GM10266 (cell line): ENCODE data around the gene PROM1.

ENCODE experiments used
- DNase-seq: peaks from one replicate; pipeline ENCODE4 v3.0.0; 2012; ENCODE audit errors: extremely low spot score
- TF ChIP-seq, protein P1 (sequence below): IDR thresholded peaks from 2 replicates; pipeline ENCODE4 v1.5.1; 2012; ENCODE audit warnings: mild to moderate bottlenecking, low read depth; ENCODE audit not compliant: control insufficient read depth, insufficient read depth; ENCODE audit errors: missing control alignments

PROM1 gene

DNA sequence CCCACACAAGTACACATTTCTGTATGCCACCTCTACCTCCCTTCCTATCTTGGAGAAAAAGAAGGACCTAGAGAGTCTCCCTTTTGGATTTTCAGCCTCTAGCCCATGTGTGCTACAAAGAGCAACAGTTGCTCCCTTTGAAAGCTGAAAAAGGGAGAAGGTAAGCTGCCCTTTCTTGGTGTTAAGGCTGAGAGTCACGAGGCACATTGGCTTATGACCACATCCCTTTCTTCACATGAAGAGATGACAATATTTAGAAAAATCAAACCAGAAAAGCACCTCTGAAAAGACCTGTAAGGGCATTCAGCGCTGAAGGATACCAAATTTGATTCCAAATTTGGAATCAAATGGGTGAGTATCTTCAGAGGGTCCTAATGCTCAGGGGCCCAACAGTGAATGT is 138.9 kb downstream of the PROM1 start:
- DNase-seq, result no peak
- TF ChIP-seq, protein P1, sequence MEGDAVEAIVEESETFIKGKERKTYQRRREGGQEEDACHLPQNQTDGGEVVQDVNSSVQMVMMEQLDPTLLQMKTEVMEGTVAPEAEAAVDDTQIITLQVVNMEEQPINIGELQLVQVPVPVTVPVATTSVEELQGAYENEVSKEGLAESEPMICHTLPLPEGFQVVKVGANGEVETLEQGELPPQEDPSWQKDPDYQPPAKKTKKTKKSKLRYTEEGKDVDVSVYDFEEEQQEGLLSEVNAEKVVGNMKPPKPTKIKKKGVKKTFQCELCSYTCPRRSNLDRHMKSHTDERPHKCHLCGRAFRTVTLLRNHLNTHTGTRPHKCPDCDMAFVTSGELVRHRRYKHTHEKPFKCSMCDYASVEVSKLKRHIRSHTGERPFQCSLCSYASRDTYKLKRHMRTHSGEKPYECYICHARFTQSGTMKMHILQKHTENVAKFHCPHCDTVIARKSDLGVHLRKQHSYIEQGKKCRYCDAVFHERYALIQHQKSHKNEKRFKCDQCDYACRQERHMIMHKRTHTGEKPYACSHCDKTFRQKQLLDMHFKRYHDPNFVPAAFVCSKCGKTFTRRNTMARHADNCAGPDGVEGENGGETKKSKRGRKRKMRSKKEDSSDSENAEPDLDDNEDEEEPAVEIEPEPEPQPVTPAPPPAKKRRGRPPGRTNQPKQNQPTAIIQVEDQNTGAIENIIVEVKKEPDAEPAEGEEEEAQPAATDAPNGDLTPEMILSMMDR, result no peak

DNA sequence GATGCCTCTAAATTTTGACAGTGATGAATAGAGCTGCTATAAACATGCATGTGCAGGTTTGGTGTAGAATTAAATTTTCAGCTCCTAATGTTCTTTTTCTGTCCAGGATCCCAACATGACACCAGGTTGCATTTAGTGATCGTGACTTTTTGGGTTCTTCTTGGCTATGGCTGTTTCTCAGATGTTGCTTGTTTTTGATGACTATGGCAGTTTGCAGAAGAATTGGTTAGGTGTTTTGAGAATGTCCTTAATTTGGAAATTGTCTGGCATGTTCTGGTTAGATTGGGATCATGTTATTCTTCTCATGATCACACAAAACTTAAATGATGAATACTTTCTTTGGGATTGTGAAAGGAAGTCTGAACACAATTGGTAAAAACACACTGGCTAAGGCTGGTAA is 141.5 kb downstream of the PROM1 start:
- TF ChIP-seq, protein P1, result no peak
- no peak for DNase-seq

DNA sequence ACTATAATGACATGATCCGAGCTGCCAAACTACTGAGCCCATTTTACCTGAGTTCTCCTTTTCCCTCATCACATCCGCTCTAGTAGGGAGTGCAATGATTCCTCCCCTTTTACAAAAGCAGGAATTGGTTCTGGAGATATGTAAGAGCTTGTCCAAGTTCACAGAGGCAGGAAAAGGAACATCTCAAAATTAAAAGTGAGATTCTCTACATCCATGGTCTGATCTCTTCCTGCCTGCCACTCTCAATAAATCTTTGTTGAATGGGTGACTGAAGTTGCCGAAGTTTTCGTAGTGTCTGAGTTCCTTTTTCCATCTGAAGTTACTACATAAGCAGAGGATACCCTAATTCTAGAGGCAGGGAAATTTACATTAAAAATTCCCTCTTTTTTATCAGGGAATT is 145.2 kb downstream of the PROM1 start, which contains the start of gene FGFBP1:
TSS of gene FGFBP1 (minus strand) at position 101 of the 400 bp plus-strand sequence. CDS start 2,108 bp downstream, outside the sequence.
- TF ChIP-seq, protein P1, result no peak
- no peak for DNase-seq

DNA sequence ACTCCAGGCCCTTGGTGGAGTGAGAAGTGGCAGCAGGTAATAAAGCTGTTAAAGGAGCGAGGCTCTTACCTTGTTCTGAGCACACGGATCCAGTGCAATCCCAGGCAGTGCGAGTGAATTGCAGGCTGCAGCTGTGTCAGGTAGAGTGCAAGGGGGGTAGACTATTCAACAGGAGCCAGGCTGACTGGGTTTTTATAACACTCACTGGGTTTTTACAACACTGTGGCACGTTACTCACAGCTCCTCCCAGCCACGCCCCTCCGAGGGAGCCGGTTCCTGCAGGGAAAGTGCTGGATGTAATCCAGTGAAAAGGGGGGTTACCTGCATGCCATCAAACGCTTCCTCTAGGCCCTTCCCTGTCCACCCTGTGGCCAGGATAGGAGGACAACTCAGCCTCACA is 145.6 kb downstream of the PROM1 start:
- TF ChIP-seq, protein P1, result no peak
- no peak for DNase-seq

DNA sequence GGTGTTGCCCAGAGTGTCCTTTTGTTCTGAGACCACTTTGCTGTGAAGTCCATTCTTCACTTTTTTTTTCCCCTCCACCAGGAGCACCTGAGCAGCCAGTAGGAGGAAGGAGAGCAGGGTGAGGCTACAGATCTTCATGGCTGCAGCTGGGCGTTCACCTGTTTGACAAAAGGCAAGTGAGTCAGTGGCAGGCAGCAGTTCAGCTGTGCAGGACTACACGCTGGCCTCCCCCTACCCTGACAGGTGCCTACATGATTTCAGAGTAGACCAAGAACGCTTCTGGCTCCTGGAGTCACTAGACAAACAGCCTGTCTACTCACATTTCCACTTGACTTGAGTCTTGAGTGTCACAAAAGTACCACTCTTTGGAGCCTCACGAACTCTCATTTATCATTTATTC is 147.3 kb downstream of the PROM1 start:
- TF ChIP-seq, protein P1, result no peak
- no peak for DNase-seq

DNA sequence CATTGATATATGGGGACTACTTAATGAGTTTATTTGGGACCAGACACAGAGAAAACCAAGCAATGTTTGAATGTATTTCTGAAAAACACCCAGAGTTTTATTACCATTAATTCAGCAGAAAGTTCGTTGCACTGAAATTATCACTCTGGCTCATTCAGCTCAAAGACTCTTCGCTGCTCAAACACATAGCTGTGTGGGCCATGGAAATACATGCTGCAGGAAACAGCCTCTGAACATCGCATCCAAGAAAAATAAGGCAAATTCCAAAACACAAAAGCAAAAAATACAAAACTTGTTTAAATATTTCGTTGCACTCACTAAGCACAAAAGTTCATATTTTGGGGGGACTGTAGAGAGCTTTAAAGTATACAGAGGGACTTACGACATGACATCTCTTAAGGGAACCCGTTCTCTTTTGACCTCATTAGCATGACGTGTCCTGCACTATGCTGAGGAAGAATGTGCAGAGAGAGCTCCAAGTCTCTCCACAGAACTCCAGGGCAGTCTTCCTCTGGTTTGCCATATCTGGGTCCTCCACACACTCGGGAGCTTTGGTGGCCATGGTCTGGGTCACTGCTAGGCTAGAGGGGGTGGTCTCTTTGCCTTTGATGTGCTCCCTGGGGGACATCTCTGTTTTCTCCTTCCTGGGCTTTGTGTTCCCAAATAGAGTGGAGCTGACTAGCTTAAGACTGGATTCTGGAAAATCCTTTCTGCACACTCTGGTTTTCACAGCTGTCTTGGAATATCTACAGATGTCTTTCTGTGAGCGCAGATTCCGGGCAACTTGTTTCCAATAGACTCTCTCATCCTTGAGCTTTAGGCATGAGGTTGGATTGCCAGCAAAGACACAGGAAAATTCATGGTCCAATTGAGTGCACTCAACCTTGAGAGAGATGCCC is 148.1 kb downstream of the PROM1 start:
- no peak for DNase-seq
- TF ChIP-seq, protein P1, result no peak

DNA sequence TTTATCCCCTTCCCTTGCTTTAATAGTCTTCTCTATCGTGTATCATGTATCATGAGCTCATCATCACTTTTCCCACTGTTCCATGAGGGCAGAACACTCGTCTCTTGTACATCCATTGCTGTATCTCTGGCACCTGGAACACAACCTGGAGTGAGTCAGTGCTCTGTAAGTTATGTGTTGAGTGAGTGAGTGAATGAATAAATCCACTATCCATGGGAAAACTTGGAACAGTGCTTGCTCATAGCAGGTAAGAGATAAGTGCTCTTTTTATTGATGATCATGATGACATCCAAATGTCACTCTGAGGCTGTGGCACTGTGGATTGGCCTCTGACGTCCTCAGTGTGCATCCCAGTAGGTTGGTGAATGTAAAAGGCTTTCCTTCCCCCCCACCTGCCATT is 149.6 kb downstream of the PROM1 start:
- TF ChIP-seq, protein P1, result no peak
- DNase-seq, result no peak
